ENCODE measurements around the gene SV2B. TPM values are rescaled to one million over a fixed set of nuclear protein-coding genes. Genes with fewer than 3 reads are reported as not detected.

SV2B gene
- total and polyA plus RNA-seq, 9 of the 15 experiments (the other 6 are each of a cell fraction or from before 2014, with no cell fraction given) = 0.01 to 0.25 (median 0.11) TPM

- no peak for TF ChIP-seq ZMIZ1 (IDR thresholded peaks at IDR 0.05; ENCODE audit: low read depth in 2 of 2, low read length in 2 of 2)
- peak; percentile 86 for TF ChIP-seq ZNF512 (tag; IDR thresholded peaks at IDR 0.05)
- TF ChIP-seq POLR2H (tag; IDR thresholded peaks at IDR 0.05; ENCODE audit: low read depth) = no peak
- TF ChIP-seq THRAP3 (IDR thresholded peaks at IDR 0.05; ENCODE audit: borderline replicate concordance) = no peak
- Histone ChIP-seq H3K9ac (ENCODE audit: insufficient read depth in 1 of 2, low read depth in 2 of 2, low read length in 2 of 2) (no peak overlapping the region), H3K27me3 (ENCODE audit: control insufficient read depth in 2 of 2, insufficient read depth in 2 of 2, low read length in 2 of 2) (peaks cover 2 to 7% of the 10 kb centered on the region in 2 experiments; a peak in 1 of 5 replicates), H3K4me3 (no peak overlapping the region), H3K9me3 (replicated peaks; ENCODE audit: control insufficient read depth, insufficient read depth, low read depth, low read length) (no peaks in the 10 kb centered on the region), H3K36me3 (ENCODE audit: control insufficient read depth, insufficient read depth, low read length) (no peaks in the 10 kb centered on the region), H2AFZ (ENCODE audit: low read depth, low read length) (no peak overlapping the region), H3K79me2 (ENCODE audit: control insufficient read depth, insufficient read depth, low read length) (no peaks in the 10 kb centered on the region), H3K4me1 (replicated peaks in 1 of 2; ENCODE audit: control insufficient read depth in 2 of 2, insufficient read depth in 2 of 2, low read length in 2 of 2) (no peaks in the 10 kb centered on the region), H3K4me2 (ENCODE audit: insufficient read depth, low read length) (no peak overlapping the region), H3K9me1 (ENCODE audit: control insufficient read depth, insufficient read depth, low read length) (no peaks in the 10 kb centered on the region), H3K27ac (ENCODE audit: extremely low read depth, low read depth, low read length) (no peak overlapping the region), H4K20me1 (replicated peaks; ENCODE audit: control insufficient read depth, insufficient read depth, low read length) (0 out of 2 replicates have a peak, but pooled peaks cover 3% of the 10 kb centered on the region)
- DNase-seq (ENCODE audit: extremely low read depth in 1 of 4, low spot score in 3 of 4) (no peak), FAIRE-seq (no peak), ATAC-seq (no peak)
- BruUV-seq (replicated peaks) = no TSS peak
- intact Hi-C loops (cut with micrococcal nuclease) (loop anchor here (10.0 kb wide), 1 partner anchor 301 kb away; no protein-coding TSS in a partner anchor), in situ Hi-C loops (cut with MboI) (loop anchor here (5.0 kb wide), 1 partner anchor 778 kb away; no protein-coding TSS in a partner anchor)
- WGBS (ENCODE audit: insufficient coverage, low coverage, missing lambda C conversion rate) = no CpG with 5 or more reads among the region's 2 CpGs
- POLR2A ChIA-PET = no interaction called here
- CTCF ChIA-PET (ENCODE audit: low intra/inter-chr PET ratio) = interaction anchor here (0.6 to 2.3 kb wide), 4 partner anchors 218 to 549 kb away, joined by 3 to 21 read pairs (median 4); partner anchors contain the start of gene SLCO3A1
Observed at GRCh38 chr15:91304210-91304609, 204.2 kb downstream of the SV2B start.

Measured in K562 (cell line).